A673 (cell line): Measurements from ENCODE around the gene LRRC66.

Experiments used
- EZH2 ChIP-seq: fragments of 200-600 bp; sonication (generic); IDR thresholded peaks from 2 replicates; pipeline ENCODE4 v1.6.1; 2017; ENCODE audit warnings: borderline replicate concordance, low read depth, mild to moderate bottlenecking, mixed read lengths, antibody characterized with exemption, low read length; ENCODE audit not compliant: poor library complexity, severe bottlenecking
- TF ChIP-seq, protein P1 (sequence below): fragments of 300-800, 200-600 bp; sonication (generic); conservative IDR thresholded peaks from 2 replicates; pipeline ENCODE4 v1.5.1; 2017; ENCODE audit warnings: low read depth, mild to moderate bottlenecking, antibody characterized with exemption, low read length, moderate library complexity, mixed read lengths

DNA sequence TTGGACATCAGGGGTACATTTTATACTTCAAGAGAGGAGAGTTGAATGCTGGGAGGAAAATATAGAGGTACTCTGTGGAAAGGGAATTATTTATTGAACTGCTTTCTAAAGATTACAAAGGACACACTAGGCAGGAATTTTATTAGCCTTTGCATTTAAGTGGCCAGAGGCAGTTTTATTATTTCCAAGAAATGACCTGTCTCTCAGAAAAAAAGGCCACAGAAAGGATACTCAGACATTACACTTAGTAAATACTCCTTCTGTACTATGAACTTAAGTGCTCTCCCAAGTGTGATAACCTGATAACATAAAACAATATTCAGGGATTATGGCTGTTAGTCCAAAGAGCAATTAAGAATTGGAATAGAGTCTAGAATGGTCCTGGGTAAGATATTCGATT lies 7.5 kb downstream of the LRRC66 start:
- TF ChIP-seq, protein P1, sequence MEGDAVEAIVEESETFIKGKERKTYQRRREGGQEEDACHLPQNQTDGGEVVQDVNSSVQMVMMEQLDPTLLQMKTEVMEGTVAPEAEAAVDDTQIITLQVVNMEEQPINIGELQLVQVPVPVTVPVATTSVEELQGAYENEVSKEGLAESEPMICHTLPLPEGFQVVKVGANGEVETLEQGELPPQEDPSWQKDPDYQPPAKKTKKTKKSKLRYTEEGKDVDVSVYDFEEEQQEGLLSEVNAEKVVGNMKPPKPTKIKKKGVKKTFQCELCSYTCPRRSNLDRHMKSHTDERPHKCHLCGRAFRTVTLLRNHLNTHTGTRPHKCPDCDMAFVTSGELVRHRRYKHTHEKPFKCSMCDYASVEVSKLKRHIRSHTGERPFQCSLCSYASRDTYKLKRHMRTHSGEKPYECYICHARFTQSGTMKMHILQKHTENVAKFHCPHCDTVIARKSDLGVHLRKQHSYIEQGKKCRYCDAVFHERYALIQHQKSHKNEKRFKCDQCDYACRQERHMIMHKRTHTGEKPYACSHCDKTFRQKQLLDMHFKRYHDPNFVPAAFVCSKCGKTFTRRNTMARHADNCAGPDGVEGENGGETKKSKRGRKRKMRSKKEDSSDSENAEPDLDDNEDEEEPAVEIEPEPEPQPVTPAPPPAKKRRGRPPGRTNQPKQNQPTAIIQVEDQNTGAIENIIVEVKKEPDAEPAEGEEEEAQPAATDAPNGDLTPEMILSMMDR, result no peak
- no peak for TF ChIP-seq EZH2
